GM18498 (cell line): ENCODE results near the gene SNAI3.
"Not testable (repeated sequence)": the region's sequence is repeated elsewhere in the genome, so short reads cannot be mapped to it uniquely, and the experiment has no call there.

Experiments used
- ATAC-seq: cut with Tn5 transposase; IDR thresholded peaks from one replicate; pipeline ENCODE4 v1.9.1; 2021; ENCODE audit warnings: mild to moderate bottlenecking, moderate library complexity; ENCODE audit not compliant: unreplicated experiment

SNAI3 gene

GRCh38 chr16:88673716-88674379 is 12.5 kb downstream of the SNAI3 start:
- no peak for ATAC-seq

GRCh38 chr16:88672776-88673175 is 13.5 kb downstream of the SNAI3 start:
- no peak for ATAC-seq

- no peak for ATAC-seq
These were observed 14.5 kb downstream of the SNAI3 start for GRCh38 chr16:88671806-88672205.

GRCh38 chr16:88669980-88670379 is 16.3 kb downstream of the SNAI3 start:
- ATAC-seq: no peak

- not testable (repeated sequence) for ATAC-seq
These were observed 16.8 kb downstream of the SNAI3 start for GRCh38 chr16:88669493-88669892.

GRCh38 chr16:88667461-88667860 is 18.8 kb downstream of the SNAI3 start:
- ATAC-seq: no peak

GRCh38 chr16:88665570-88665969 is 20.7 kb downstream of the SNAI3 start:
- no peak for ATAC-seq

- ATAC-seq: no peak
These were observed 21.2 kb downstream of the SNAI3 start for GRCh38 chr16:88665148-88665547.

- peak; percentile 92 for ATAC-seq
These were observed 23.3 kb downstream of the SNAI3 start, which contains the start of gene MVD for GRCh38 chr16:88662843-88663606. Gene MVD (minus strand): TSS chr16:88663091. CDS start chr16:88663080, 11 bp downstream.

- peak; percentile 9 for ATAC-seq
These were observed 24.0 kb downstream of the SNAI3 start for GRCh38 chr16:88662222-88662842.

GRCh38 chr16:88661468-88661867 is 24.8 kb downstream of the SNAI3 start:
- ATAC-seq: no peak

GRCh38 chr16:88659160-88659559 is 27.1 kb downstream of the SNAI3 start:
- ATAC-seq: no peak

- ATAC-seq: no peak
These were observed 27.6 kb downstream of the SNAI3 start for GRCh38 chr16:88658714-88659113.

- ATAC-seq: no peak
These were observed 28.9 kb downstream of the SNAI3 start for GRCh38 chr16:88657371-88657770.

GRCh38 chr16:88656291-88656980 is 29.9 kb downstream of the SNAI3 start:
- ATAC-seq: no peak

GRCh38 chr16:88655733-88656281 is 30.5 kb downstream of the SNAI3 start:
- no peak for ATAC-seq

GRCh38 chr16:88655053-88655732 is 31.1 kb downstream of the SNAI3 start:
- no peak for ATAC-seq

- no peak for ATAC-seq
These were observed 31.8 kb downstream of the SNAI3 start for GRCh38 chr16:88654363-88655052.

- ATAC-seq: no peak
These were observed 32.5 kb downstream of the SNAI3 start for GRCh38 chr16:88653596-88654362.
